H1 (cell line): Measurements from ENCODE around the gene VWA2. TPM values are rescaled to one million over a fixed set of nuclear protein-coding genes. Genes with fewer than 3 reads are reported as not detected.

ENCODE experiments used
- CTCF ChIA-PET: fragments of 300-600 bp; sonication (Branson Sonifier 250); formaldehyde crosslinking; loops from one replicate; lab custom pipeline; 2021; ENCODE audit not compliant: partially characterized antibody; lab: Charles Lee
- POLR2A ChIA-PET: fragments of 300-600 bp; sonication (Branson Sonifier 250); formaldehyde crosslinking; loops from one replicate; lab custom pipeline; 2021; ENCODE audit warnings: inconsistent platforms; ENCODE audit not compliant: partially characterized antibody; lab: Charles Lee
- DNase-seq, 2 experiments: peaks; one replicate each; pipeline versions ENCODE4 v3.0.0 to v3.0.0-alpha.2; 2010 to 2022; ENCODE audit warnings: low spot score in 2 of 2, low read depth in 1 of 2, mixed read lengths in 1 of 2
- FAIRE-seq: peaks from 2 replicates; lab custom pipeline; 2011; peaks lifted over from hg19 to GRCh38; lab: Jason Lieb, UNC
- H2AFZ ChIP-seq: 2 replicates; pipeline ENCODE4 v1.8.1; 2012; ENCODE audit warnings: low read length, inconsistent platforms
- H2AK5ac ChIP-seq: 2 replicates; pipeline ENCODE4 v1.6.1; 2013; ENCODE audit warnings: low read depth, low read length
- H2BK120ac ChIP-seq: replicated peaks from 2 replicates; pipeline ENCODE3; 2013; ENCODE audit warnings: low read depth, low read length, inconsistent platforms
- H2BK12ac ChIP-seq: 2 replicates; pipeline ENCODE4 v1.6.1; 2013; ENCODE audit warnings: low read depth, low read length
- H2BK15ac ChIP-seq: 2 replicates; pipeline ENCODE4 v1.6.1; 2013; ENCODE audit warnings: low read length
- H2BK20ac ChIP-seq: 2 replicates; pipeline ENCODE4 v1.6.1; 2013; ENCODE audit warnings: low read length
- H2BK5ac ChIP-seq: 2 replicates; pipeline ENCODE4 v1.6.1; 2013; ENCODE audit warnings: low read depth, low read length
- H3K14ac ChIP-seq: 2 replicates; pipeline ENCODE4 v1.6.1; 2013; ENCODE audit warnings: inconsistent platforms; ENCODE audit not compliant: insufficient read length
- H3K18ac ChIP-seq: 2 replicates; pipeline ENCODE4 v1.6.1; 2013; ENCODE audit warnings: low read length; ENCODE audit errors: extremely low read depth
- H3K23ac ChIP-seq: 2 replicates; pipeline ENCODE4 v1.6.1; 2013; ENCODE audit warnings: inconsistent platforms; ENCODE audit not compliant: insufficient read length
- H3K23me2 ChIP-seq: 2 replicates; pipeline ENCODE4 v1.6.1; 2013; ENCODE audit warnings: low read depth, low read length
- H3K27ac ChIP-seq: 2 replicates; pipeline ENCODE4 v1.6.1; 2011; ENCODE audit warnings: low read depth, low read length, inconsistent platforms
- H3K27me3 ChIP-seq, 4 experiments: replicated peaks in 1 of 4; 1 replicate in 1 of 4; 2 replicates in 3 of 4; pipeline versions ENCODE4 v1.6.1 to v1.8.1; 2011 to 2013; ENCODE audit warnings: low read length in 3 of 4, mild to moderate bottlenecking in 3 of 4, inconsistent platforms in 2 of 4, mixed read lengths in 2 of 4, moderate library complexity in 1 of 4; ENCODE audit not compliant: control insufficient read depth in 3 of 4, insufficient read depth in 3 of 4; ENCODE audit errors: extremely low read depth in 1 of 4
- H3K36me3 ChIP-seq, 4 experiments: 2 replicates each; pipeline versions ENCODE4 v1.6.1 to v1.8.1; 2011 to 2013; ENCODE audit warnings: mild to moderate bottlenecking in 4 of 4, low read length in 3 of 4, moderate library complexity in 2 of 4, control low read depth in 1 of 4, inconsistent platforms in 1 of 4; ENCODE audit not compliant: insufficient read depth in 4 of 4, control insufficient read depth in 2 of 4
- H3K4ac ChIP-seq: replicated peaks from 2 replicates; pipeline ENCODE3; 2013; ENCODE audit warnings: low read length, low read depth, mixed read lengths, inconsistent platforms; ENCODE audit not compliant: insufficient read length
- H3K4me1 ChIP-seq, 4 experiments: replicated peaks in 1 of 4; 1 replicate in 1 of 4; 2 replicates in 3 of 4; pipeline versions ENCODE4 v1.6.1 to v1.8.1; 2011 to 2013; ENCODE audit warnings: low read length in 3 of 4, inconsistent platforms in 2 of 4, mixed read lengths in 1 of 4; ENCODE audit not compliant: insufficient read depth in 4 of 4, control insufficient read depth in 3 of 4
- H3K4me2 ChIP-seq, 2 experiments: 2 replicates each; pipeline versions ENCODE4 v1.6.1 to v1.8.1; 2011 to 2013; ENCODE audit warnings: low read depth in 2 of 2, low read length in 2 of 2, control low read depth in 1 of 2, inconsistent platforms in 1 of 2, mild to moderate bottlenecking in 1 of 2; ENCODE audit not compliant: insufficient read depth in 1 of 2
- H3K4me3 ChIP-seq, 4 experiments: fragments of 200-600, 300-600 bp in 1 of 4; sonication (generic), shearing (Covaris generic), sonication (Bioruptor Twin) in 1 of 4; 2 replicates each; pipeline versions ENCODE4 v1.5.1 to v1.8.1; 2011 to 2016; ENCODE audit warnings: low read length in 4 of 4, low read depth in 3 of 4, control low read depth in 2 of 4, inconsistent platforms in 2 of 4, mild to moderate bottlenecking in 2 of 4, mixed read lengths in 1 of 4, moderate library complexity in 1 of 4; ENCODE audit not compliant: insufficient read depth in 2 of 4; ENCODE audit errors: extremely low read depth in 1 of 4
- H3K56ac ChIP-seq: replicated peaks from 2 replicates; pipeline ENCODE3; 2013; ENCODE audit warnings: low read depth, mild to moderate bottlenecking, mixed read lengths, low read length, inconsistent platforms; ENCODE audit not compliant: insufficient read length
- H3K79me1 ChIP-seq: 2 replicates; pipeline ENCODE4 v1.6.1; 2013; ENCODE audit warnings: low read depth, low read length, control low read depth
- H3K79me2 ChIP-seq, 2 experiments: 2 replicates each; pipeline versions ENCODE4 v1.6.1 to v1.8.1; 2012 to 2013; ENCODE audit warnings: low read length in 2 of 2, mild to moderate bottlenecking in 2 of 2, inconsistent platforms in 1 of 2; ENCODE audit not compliant: insufficient read depth in 2 of 2, control insufficient read depth in 1 of 2
- H3K9ac ChIP-seq, 4 experiments: replicated peaks in 1 of 4; 1 replicate in 1 of 4; 2 replicates in 3 of 4; pipeline versions ENCODE4 v1.6.1 to v1.8.1; 2011 to 2013; ENCODE audit warnings: low read depth in 3 of 4, low read length in 3 of 4, control low read depth in 2 of 4, mild to moderate bottlenecking in 2 of 4, moderate library complexity in 2 of 4, inconsistent platforms in 1 of 4; ENCODE audit errors: extremely low read depth in 1 of 4
- H3K9me3 ChIP-seq, 2 experiments: 2 replicates each; pipeline versions ENCODE4 v1.6.1 to v1.8.1; 2012 to 2013; ENCODE audit warnings: mild to moderate bottlenecking in 2 of 2, moderate library complexity in 2 of 2, control low read depth in 1 of 2, inconsistent platforms in 1 of 2, low read depth in 1 of 2, low read length in 1 of 2, mixed read lengths in 1 of 2; ENCODE audit not compliant: insufficient read depth in 2 of 2
- H4K20me1 ChIP-seq, 2 experiments: replicated peaks in 1 of 2; 2 replicates each; pipeline versions ENCODE3 to v1.8.1; 2011 to 2013; ENCODE audit warnings: inconsistent platforms in 2 of 2, low read length in 2 of 2, mild to moderate bottlenecking in 1 of 2; ENCODE audit not compliant: insufficient read depth in 2 of 2, control insufficient read depth in 1 of 2
- H4K5ac ChIP-seq: 2 replicates; pipeline ENCODE4 v1.6.1; 2013; ENCODE audit warnings: low read length, low read depth, mixed read lengths, inconsistent platforms; ENCODE audit not compliant: insufficient read length
- H4K8ac ChIP-seq: 2 replicates; pipeline ENCODE4 v1.8.0; 2013; ENCODE audit warnings: mild to moderate bottlenecking, moderate library complexity, low read length, inconsistent platforms; ENCODE audit not compliant: insufficient read depth; ENCODE audit errors: extremely low read depth
- H4K91ac ChIP-seq: replicated peaks from 2 replicates; pipeline ENCODE3; 2013; ENCODE audit warnings: low read length, mixed read lengths, inconsistent platforms; ENCODE audit not compliant: insufficient read length
- CBX5 ChIP-seq: fragments of 300-800, 300-1000 bp; sonication (generic); IDR thresholded peaks from 2 replicates; pipeline ENCODE4 v1.7.1; 2016; ENCODE audit warnings: antibody characterized with exemption, low read length, low read depth
- HDAC6 ChIP-seq: IDR thresholded peaks from one replicate; pipeline ENCODE4 v1.7.1; 2012; ENCODE audit warnings: low read depth, mild to moderate bottlenecking, inconsistent platforms, low read length, moderate library complexity
- TCF12 ChIP-seq: IDR thresholded peaks from 2 replicates; pipeline ENCODE4 v1.6.1; 2011; ENCODE audit warnings: low read depth, mild to moderate bottlenecking, low read length
- WGBS, 2 experiments: shearing (Covaris generic) in 1 of 2; methylation state at CpG; one replicate each; pipeline versions ENCODE4 v1.1.6 to v1.1.7; 2013 to 2015; ENCODE audit warnings: low lambda C conversion rate in 2 of 2, mixed read lengths in 2 of 2, inconsistent platforms in 1 of 2, low coverage in 1 of 2, missing lambda C conversion rate in 1 of 2; ENCODE audit not compliant: insufficient replicate concordance in 2 of 2, insufficient coverage in 1 of 2, insufficient read length in 1 of 2; ENCODE audit errors: extremely low coverage in 1 of 2, missing lambda C conversion rate in 1 of 2; 5-methylcytosine and 5-hydroxymethylcytosine counted together
- polyA plus RNA-seq, 7 experiments: library from polyadenylated mRNA; depleted of rRNA in 3 of 7; stranded (reverse) in 5 of 7; unstranded in 2 of 7; fragments of >200 nt in 5 of 7; fragments of 200-250 nt in 2 of 7; gene quantifications; 1 replicate in 5 of 7; 2 replicates in 1 of 7; 4 replicates in 1 of 7; pipeline versions ENCODE4 v1.2.1 to v1.2.3, GENCODE V29; 2011 to 2013; ENCODE audit warnings: missing spikeins in 2 of 7, mixed read lengths in 2 of 7
- total RNA-seq: library from RNA; stranded (reverse); fragmentation: NEBNext Ultra II Directional; extraction: Animal tissue kit (Norgen Biotek cat#: 25700); gene quantifications from 2 replicates; pipeline ENCODE4 v1.2.1, GENCODE V29; 2021

The VWA2 gene
- total and polyA plus RNA-seq, 2 of the 8 experiments (the other 6 are each of a cell fraction or from before 2014, with no cell fraction given) = 2.8 to 2.9 TPM

GRCh38 chr10:114250716-114251115 is 11.7 kb downstream of the VWA2 start:
- no peak overlapping the region for H3K14ac ChIP-seq
- no peak overlapping the region for H3K18ac ChIP-seq
- no peak overlapping the region for H3K9ac ChIP-seq
- 100% methylated on average over 1 of the region's 1 CpG; no CpG with 5 or more reads in 1 of the 2 experiments for WGBS, 2 experiments
- no peak overlapping the region for H4K5ac ChIP-seq
- H3K56ac ChIP-seq = no peak overlapping the region
- H3K79me1 ChIP-seq = no peaks in the 10 kb centered on the region; the same call in 1 of the 2 replicates
- no peaks in the 10 kb centered on the region for H3K36me3 ChIP-seq
- no peak overlapping the region for H2BK15ac ChIP-seq
- no peak for DNase-seq
- no peak overlapping the region for H4K91ac ChIP-seq
- no peak for TF ChIP-seq HDAC6
- no peak for TF ChIP-seq TCF12
- no peak for TF ChIP-seq CBX5
- TF ChIP-seq, all 59 proteins: peak for 0
- no peak overlapping the region for H3K4me3 ChIP-seq
- H3K27me3 ChIP-seq = no peaks in the 10 kb centered on the region
- no peak overlapping the region for H2BK12ac ChIP-seq
- H3K79me2 ChIP-seq = no peaks in the 10 kb centered on the region
- no peak overlapping the region for H2BK5ac ChIP-seq
- H3K4me2 ChIP-seq = no peak overlapping the region
- H3K4me1 ChIP-seq = no peaks in the 10 kb centered on the region
- no peak for FAIRE-seq
- H3K9me3 ChIP-seq = 0 out of 4 replicates have a peak, but pooled peaks cover 0 to 2% of the 10 kb centered on the region in 2 experiments
- H4K20me1 ChIP-seq = no peaks in the 10 kb centered on the region
- H3K4ac ChIP-seq = no peak overlapping the region
- no peak overlapping the region for H3K23ac ChIP-seq
- no peak overlapping the region for H2AK5ac ChIP-seq
- POLR2A ChIA-PET = interaction anchor here (1.2 kb wide), 1 partner anchor 11 kb away, joined by 5 read pairs; no protein-coding TSS in a partner anchor
- H3K27ac ChIP-seq = no peak overlapping the region
- CTCF ChIA-PET = interaction anchor here (1.0 kb wide), 1 partner anchor 137 kb away, joined by 4 read pairs; no protein-coding TSS in a partner anchor
- no peak overlapping the region for H4K8ac ChIP-seq
- no peak overlapping the region for H2BK20ac ChIP-seq
- no peaks in the 10 kb centered on the region for H3K23me2 ChIP-seq
- H2BK120ac ChIP-seq = no peak overlapping the region
- H2AFZ ChIP-seq = no peak overlapping the region
